GM12874 (cell line): ENCODE results near the gene SLCO3A1.

Experiments
- CTCF ChIP-seq: IDR thresholded peaks from 2 replicates; pipeline ENCODE4 v1.5.1; 2011; ENCODE audit warnings: low read depth, mild to moderate bottlenecking, control low read depth, low read length, moderate library complexity; ENCODE audit not compliant: insufficient read depth

SLCO3A1 gene

GRCh38 chr15:92168066-92168683, 314.7 kb downstream of the SLCO3A1 start:
- 0 out of 2 replicates have a peak, but pooled peaks have one; percentile 2 for TF ChIP-seq CTCF

- no peak for TF ChIP-seq CTCF
These were observed 317.4 kb downstream of the SLCO3A1 start for GRCh38 chr15:92170897-92171296.

- no peak for TF ChIP-seq CTCF
These were observed 325.4 kb downstream of the SLCO3A1 start for GRCh38 chr15:92178911-92179310.

- no peak for TF ChIP-seq CTCF
These were observed 330.6 kb downstream of the SLCO3A1 start for GRCh38 chr15:92184142-92184541.

- no peak for TF ChIP-seq CTCF
These were observed 331.2 kb downstream of the SLCO3A1 start for GRCh38 chr15:92184679-92185230.

- no peak for TF ChIP-seq CTCF
These were observed 334.5 kb downstream of the SLCO3A1 start for GRCh38 chr15:92187975-92188374.

- no peak for TF ChIP-seq CTCF
These were observed 335.7 kb downstream of the SLCO3A1 start for GRCh38 chr15:92189166-92189565.

GRCh38 chr15:92195241-92195640, 341.7 kb downstream of the SLCO3A1 start:
- TF ChIP-seq CTCF = no peak
